Measurements from ENCODE around the gene FCSK. TPM values are rescaled to one million over a fixed set of nuclear protein-coding genes. Genes with fewer than 3 reads are reported as not detected.
"Not testable (repeated sequence)": the region's sequence is repeated elsewhere in the genome, so short reads cannot be mapped to it uniquely, and the experiment has no call there.

Gene FCSK
- total and polyA plus RNA-seq, 8 donors, result 5.8 to 92.7 (median 12.8) TPM

DNA sequence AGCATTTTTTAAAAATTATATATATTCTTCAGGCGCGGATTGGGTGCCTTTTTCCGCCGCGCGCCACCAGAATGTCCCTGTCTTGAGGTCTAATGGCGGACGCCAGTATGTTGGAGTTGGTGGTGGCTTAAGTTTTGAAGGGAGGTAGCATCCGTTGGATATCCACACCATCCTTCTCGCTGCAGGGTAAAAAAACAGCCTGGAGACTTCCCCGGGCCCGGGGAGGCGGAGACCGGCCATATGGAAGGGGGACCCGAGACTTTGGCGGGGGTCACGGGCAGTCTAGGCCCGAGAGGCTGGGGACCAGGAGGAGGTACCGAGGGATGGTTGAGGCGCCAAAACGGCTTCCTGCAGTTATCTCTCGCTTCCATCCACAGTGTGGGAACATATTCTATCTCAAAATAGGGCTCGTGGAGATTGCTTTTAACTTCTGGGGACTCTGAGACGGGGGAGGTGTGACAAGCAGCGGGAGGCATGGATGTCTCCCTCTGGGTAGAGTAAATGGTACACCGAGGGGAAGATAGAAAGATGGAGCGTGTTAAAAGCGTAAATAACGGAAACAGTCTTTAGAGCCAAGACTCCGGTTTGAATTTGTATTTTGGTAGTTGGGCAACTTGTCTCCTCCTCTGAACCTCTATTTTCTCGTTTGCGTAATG, 69.5 kb downstream of the FCSK start, which contains the start of gene SF3B3:
Gene SF3B3, plus strand, starts transcription at position 74 of the 656 bp plus-strand sequence. CDS start 2,841 bp downstream, outside the sequence.
- peak in 1 of 2 donors; percentile 69 for DNase-seq
- TF ChIP-seq POLR2AphosphoS5 (IDR thresholded peaks at IDR 0.05), result peak in 2 of 3 donors; percentile 56 to 69
- TF ChIP-seq POLR2A (IDR thresholded peaks at IDR 0.05), result no peak
- peaks cover 13 to 36% (median 34%) of the 10 kb centered on the region in 4 donors for H3K36me3 ChIP-seq
- H3K4me3 ChIP-seq, result peak within 1 kb of the TSS; percentile 74 to 95 (median 80)
- intact Hi-C loops (cut with DNase I; ENCODE audit: low total_unique reads), result no loop called here
- H3K27me3 ChIP-seq, result no peaks in the 10 kb centered on the region
- H3K27ac ChIP-seq, result peak within 1 kb of the TSS; percentile 82 to 93 (median 92)
- H3K9me3 ChIP-seq, result no peaks in the 10 kb centered on the region
- WGBS, 5 donors, result 0 to 1% (median 0%) methylated on average over 32 of the region's 32 CpGs
- H3K4me1 ChIP-seq, result peaks cover 31 to 69% (median 57%) of the 10 kb centered on the region in 4 donors

DNA sequence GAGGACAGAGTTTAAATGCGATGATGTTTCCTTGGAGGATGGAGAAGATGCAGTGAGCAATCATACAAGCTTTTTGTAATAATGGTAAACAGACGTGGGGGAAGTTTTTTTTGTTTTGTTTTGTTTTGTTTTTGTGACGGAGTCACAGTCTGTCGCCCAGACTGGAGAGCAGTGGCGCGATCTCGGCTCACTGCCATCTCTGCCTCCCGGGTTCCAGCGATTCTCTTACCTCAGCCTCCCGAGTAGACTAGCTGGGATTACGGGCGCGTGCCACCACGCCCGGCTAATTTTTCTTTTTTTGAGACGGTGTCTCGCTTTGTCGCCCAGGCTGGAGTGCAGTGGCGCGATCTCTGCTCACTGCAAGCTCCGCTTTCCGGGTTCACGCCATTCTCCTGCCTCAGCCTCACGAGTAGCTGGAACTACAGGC, 70.0 kb downstream of the FCSK start:
- 0 to 2% (median 1%) methylated on average over 24 of the region's 24 CpGs for WGBS, 5 donors
- H3K27me3 ChIP-seq; intact Hi-C loops (cut with DNase I; ENCODE audit: low total_unique reads); H3K9me3 ChIP-seq: not testable (repeated sequence)
- peaks cover 31 to 75% (median 62%) of the 10 kb centered on the region in 4 donors for H3K4me1 ChIP-seq
- H3K36me3 ChIP-seq, result peaks cover 17 to 37% (median 35%) of the 10 kb centered on the region in 4 donors
- peak overlapping the region; percentile 82 to 93 (median 92) for H3K27ac ChIP-seq
- peak overlapping the region; percentile 74 to 95 (median 80) for H3K4me3 ChIP-seq
- peak in 1 of 2 donors; percentile 29 for DNase-seq

DNA sequence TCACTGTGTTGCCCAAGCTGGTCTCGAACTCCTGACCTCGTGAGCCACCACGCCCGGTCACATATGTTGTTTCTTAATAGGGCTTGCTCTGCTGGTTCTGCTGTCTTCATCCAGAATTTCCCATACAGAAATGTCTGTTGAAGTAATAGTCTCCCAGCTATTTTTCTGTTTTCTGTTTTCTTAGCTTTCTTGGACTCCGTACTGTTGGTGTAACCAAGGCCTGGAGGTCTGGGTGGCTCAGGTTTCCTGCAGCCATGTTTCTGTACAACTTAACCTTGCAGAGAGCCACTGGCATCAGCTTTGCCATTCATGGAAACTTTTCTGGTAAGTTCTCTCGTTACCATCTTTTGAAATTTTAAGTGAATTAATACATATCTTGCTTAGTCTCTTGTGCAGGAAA, 72.0 kb downstream of the FCSK start:
- H3K4me3 ChIP-seq, result peak overlapping the region in 1 of 4 donors; percentile 95
- H3K27me3 ChIP-seq, result no peaks in the 10 kb centered on the region
- no peak overlapping the region for H3K27ac ChIP-seq
- peaks cover 31 to 76% (median 61%) of the 10 kb centered on the region in 4 donors for H3K4me1 ChIP-seq
- TF ChIP-seq POLR2AphosphoS5 (IDR thresholded peaks at IDR 0.05) (no peak), EP300 (IDR thresholded peaks at IDR 0.05) (no peak), POLR2A (IDR thresholded peaks at IDR 0.05) (no peak)
- TF ChIP-seq, protein P1, sequence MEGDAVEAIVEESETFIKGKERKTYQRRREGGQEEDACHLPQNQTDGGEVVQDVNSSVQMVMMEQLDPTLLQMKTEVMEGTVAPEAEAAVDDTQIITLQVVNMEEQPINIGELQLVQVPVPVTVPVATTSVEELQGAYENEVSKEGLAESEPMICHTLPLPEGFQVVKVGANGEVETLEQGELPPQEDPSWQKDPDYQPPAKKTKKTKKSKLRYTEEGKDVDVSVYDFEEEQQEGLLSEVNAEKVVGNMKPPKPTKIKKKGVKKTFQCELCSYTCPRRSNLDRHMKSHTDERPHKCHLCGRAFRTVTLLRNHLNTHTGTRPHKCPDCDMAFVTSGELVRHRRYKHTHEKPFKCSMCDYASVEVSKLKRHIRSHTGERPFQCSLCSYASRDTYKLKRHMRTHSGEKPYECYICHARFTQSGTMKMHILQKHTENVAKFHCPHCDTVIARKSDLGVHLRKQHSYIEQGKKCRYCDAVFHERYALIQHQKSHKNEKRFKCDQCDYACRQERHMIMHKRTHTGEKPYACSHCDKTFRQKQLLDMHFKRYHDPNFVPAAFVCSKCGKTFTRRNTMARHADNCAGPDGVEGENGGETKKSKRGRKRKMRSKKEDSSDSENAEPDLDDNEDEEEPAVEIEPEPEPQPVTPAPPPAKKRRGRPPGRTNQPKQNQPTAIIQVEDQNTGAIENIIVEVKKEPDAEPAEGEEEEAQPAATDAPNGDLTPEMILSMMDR (IDR thresholded peaks at IDR 0.05), result no peak
- 64 to 81% (median 75%) methylated on average over 6 of the region's 6 CpGs for WGBS, 5 donors
- intact Hi-C loops (cut with DNase I; ENCODE audit: low total_unique reads), result no loop called here
- no peak for DNase-seq
- H3K36me3 ChIP-seq, result peaks cover 36 to 55% (median 52%) of the 10 kb centered on the region in 4 donors
- H3K9me3 ChIP-seq, result no peaks in the 10 kb centered on the region

DNA sequence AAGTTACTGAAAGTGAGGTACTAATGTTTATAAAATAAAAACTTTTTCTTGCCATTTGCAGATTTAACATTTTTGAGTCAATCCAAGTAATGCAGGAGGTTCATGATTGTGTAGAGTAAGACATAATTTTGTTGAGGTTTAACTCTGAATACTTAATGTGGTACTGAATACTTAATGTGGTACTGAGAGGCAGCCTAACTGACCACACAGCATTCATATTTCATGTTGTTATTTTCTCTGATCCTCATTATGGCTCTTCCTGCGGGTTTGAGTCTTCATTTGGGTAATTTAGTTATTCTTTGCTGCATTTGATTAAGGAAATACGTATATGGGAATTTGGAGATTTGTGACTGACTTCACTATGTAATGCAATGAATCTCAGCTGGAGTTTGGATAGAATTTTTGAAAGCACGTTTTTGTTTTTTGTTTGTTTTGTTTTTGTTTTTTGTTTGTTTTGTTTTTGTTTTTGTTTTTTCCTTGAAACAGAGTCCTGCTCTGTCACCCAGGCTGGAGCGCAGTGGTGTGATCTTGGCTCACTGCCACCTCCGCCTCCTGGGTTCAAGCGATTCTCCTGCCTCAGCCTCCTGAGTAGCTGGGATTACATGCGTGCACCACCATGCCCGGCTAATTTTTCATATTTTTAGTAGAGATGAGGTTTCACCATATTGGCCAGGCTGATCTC, 73.1 kb downstream of the FCSK start:
- Histone ChIP-seq H3K27me3 (no peaks in the 10 kb centered on the region), H3K9me3 (no peaks in the 10 kb centered on the region), H3K36me3 (peaks cover 47 to 65% (median 63%) of the 10 kb centered on the region in 4 donors), H3K27ac (no peak overlapping the region), H3K4me1 (peaks cover 27 to 67% (median 53%) of the 10 kb centered on the region in 4 donors), H3K4me3 (no peak overlapping the region)
- TF ChIP-seq POLR2A (IDR thresholded peaks at IDR 0.05), result no peak
- intact Hi-C loops (cut with DNase I; ENCODE audit: low total_unique reads), result no loop called here
- DNase-seq, result no peak
- 73 to 78% (median 75%) methylated on average over 8 of the region's 8 CpGs for WGBS, 5 donors

DNA sequence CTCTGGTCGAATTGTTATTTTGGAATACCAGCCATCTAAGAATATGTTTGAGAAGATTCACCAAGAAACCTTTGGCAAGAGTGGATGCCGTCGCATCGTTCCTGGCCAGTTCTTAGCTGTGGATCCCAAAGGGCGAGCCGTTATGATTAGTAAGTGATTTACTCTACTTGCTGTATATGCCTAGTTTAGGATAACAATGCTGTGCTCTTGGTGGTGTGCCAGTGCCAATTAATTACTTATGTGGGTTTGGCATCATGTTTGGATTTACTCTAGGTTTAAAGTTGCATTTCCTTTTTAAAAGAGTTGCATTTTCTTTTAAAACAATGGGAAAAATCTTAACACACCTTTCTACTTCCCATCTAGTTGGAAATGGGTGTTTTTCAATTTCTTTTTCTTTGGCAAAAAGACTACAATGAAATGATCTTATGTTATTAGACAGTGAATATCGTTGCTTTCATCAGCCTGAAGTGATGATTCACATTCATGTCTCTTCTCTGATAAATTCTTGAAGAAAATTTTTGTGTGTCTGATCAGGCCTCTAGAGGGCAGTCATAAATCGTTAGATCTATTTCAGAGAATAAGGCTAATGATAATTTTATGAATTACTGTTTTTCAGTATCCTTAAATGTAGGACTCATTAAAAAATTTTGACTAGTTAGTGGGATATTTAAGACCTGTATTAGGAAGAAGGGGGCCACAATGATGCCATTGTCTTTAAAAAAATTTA, 74.8 kb downstream of the FCSK start:
- TF ChIP-seq POLR2AphosphoS5 (IDR thresholded peaks at IDR 0.05), result no peak
- TF ChIP-seq, protein P1 (IDR thresholded peaks at IDR 0.05), result peak in 3 of 7 experiments; percentile 8 to 47 (median 42)
- H3K9me3 ChIP-seq, result no peaks in the 10 kb centered on the region
- 53 to 66% (median 60%) methylated on average over 8 of the region's 8 CpGs for WGBS, 5 donors
- no peak overlapping the region for H3K27ac ChIP-seq
- peaks cover 61 to 83% (median 81%) of the 10 kb centered on the region in 4 donors for H3K36me3 ChIP-seq
- intact Hi-C loops (cut with DNase I; ENCODE audit: low total_unique reads), result no loop called here
- H3K4me1 ChIP-seq, result peaks cover 25 to 60% (median 48%) of the 10 kb centered on the region in 4 donors
- DNase-seq, result peak in 1 of 2 donors; percentile 49
- H3K27me3 ChIP-seq, result no peaks in the 10 kb centered on the region
- H3K4me3 ChIP-seq, result no peak overlapping the region

Small RNA genes lying within 50 kb of the gene (small RNA-seq; reads per million reads assigned to genes)
- 0 to 0.62 (median 0) reads per million in 4 donors for gene RNU6-23P
- 0 reads per million in 4 donors for gene RPS27P26
- 265 to 681 (median 410) reads per million in 4 donors for gene SNORD111B

Other genes with a start within 250 kb of the FCSK start
- gene EXOSC6, start 202.7 kb upstream of the FCSK start, total RNA-seq, result 10 to 100 TPM; 20.1 to 45.2 (median 30.3) TPM
- 1 to 10 TPM; 7.0 to 8.8 (median 7.2) TPM for gene EXOSC6, start 202.7 kb upstream of the FCSK start, polyA plus RNA-seq
- gene AARS1, start 165.1 kb upstream of the FCSK start, total RNA-seq, result 100 to 1,000 TPM in 1 of 5 donors, 10 to 100 TPM in 4; 49.2 to 143 (median 61.9) TPM
- gene AARS1, start 165.1 kb upstream of the FCSK start, polyA plus RNA-seq, result 10 to 100 TPM; 26.7 to 35.7 (median 34.6) TPM
- 10 to 100 TPM in 4 of 5 donors, 1 to 10 TPM in 1; 9.8 to 34.3 (median 25.7) TPM for gene DDX19B, start 155.4 kb upstream of the FCSK start, total RNA-seq
- 10 to 100 TPM; 16.8 to 28.7 (median 20.4) TPM for gene DDX19B, start 155.4 kb upstream of the FCSK start, polyA plus RNA-seq
- gene DDX19A, start 107.7 kb upstream of the FCSK start, total RNA-seq, result 100 to 1,000 TPM in 1 of 5 donors, 10 to 100 TPM in 4; 14.8 to 130 (median 38.5) TPM
- gene DDX19A, start 107.7 kb upstream of the FCSK start, polyA plus RNA-seq, result 10 to 100 TPM; 16.1 to 21.1 (median 16.5) TPM
- gene ST3GAL2, start 15.5 kb upstream of the FCSK start, total RNA-seq, result 10 to 100 TPM in 4 of 5 donors, 1 to 10 TPM in 1; 7.7 to 51.3 (median 17.4) TPM
- gene ST3GAL2, start 15.5 kb upstream of the FCSK start, polyA plus RNA-seq, result 1 to 10 TPM; 2.6 to 5.9 (median 3.2) TPM
- gene COG4, start 69.0 kb downstream of the FCSK start, total RNA-seq, result 100 to 1,000 TPM in 1 of 5 donors, 10 to 100 TPM in 4; 10.7 to 127 (median 86.9) TPM
- 10 to 100 TPM; 26.6 to 44.6 (median 30.3) TPM for gene COG4, start 69.0 kb downstream of the FCSK start, polyA plus RNA-seq
- 100 to 1,000 TPM in 3 of 5 donors, 10 to 100 TPM in 2; 59.1 to 141 (median 106) TPM for gene SF3B3, start 69.2 kb downstream of the FCSK start, total RNA-seq
- 10 to 100 TPM; 30.8 to 82.4 (median 39.4) TPM for gene SF3B3, start 69.2 kb downstream of the FCSK start, polyA plus RNA-seq
- gene IL34, start 192.0 kb downstream of the FCSK start, total RNA-seq, result 1 to 10 TPM in 1 of 5 donors, under 1 TPM in 2, not detected in 2; 0.45 to 2.0 (median 0.87) TPM
- 1 to 10 TPM; 1.5 to 5.9 (median 2.1) TPM for gene IL34, start 192.0 kb downstream of the FCSK start, polyA plus RNA-seq
- gene MTSS2, start 231.5 kb downstream of the FCSK start, total RNA-seq, result 10 to 100 TPM in 4 of 5 donors, 1 to 10 TPM in 1; 5.8 to 50.7 (median 17.4) TPM
- gene MTSS2, start 231.5 kb downstream of the FCSK start, polyA plus RNA-seq, result 10 to 100 TPM; 19.7 to 42.2 (median 33.0) TPM